HCT116 (cell line): Measurements from ENCODE around the gene CD200. TPM values are rescaled to one million over a fixed set of nuclear protein-coding genes. Genes with fewer than 3 reads are reported as not detected.

ENCODE experiments used
- ATAC-seq: fragments of 200-7000 bp; cut with Tn5 transposase; 2 replicates; pipeline ENCODE4 v1.9.1; 2020; ENCODE audit warnings: mild to moderate bottlenecking, moderate library complexity
- BruUV-seq: library from RNA; stranded (reverse); fragments of 400-500 nt; replicated peaks from 2 replicates; lab custom pipeline; 2021; lab: Mats Ljungman, UMichigan
- CTCF ChIA-PET: fragments of 300-600 bp; sonication (Branson Sonifier 250); formaldehyde crosslinking; loops from one replicate; lab custom pipeline; 2021; ENCODE audit warnings: antibody characterized with exemption; lab: Charles Lee
- POLR2A ChIA-PET: fragments of 300-600, 350-600 bp; sonication (Branson Sonifier 250); formaldehyde crosslinking; loops from one replicate; lab custom pipeline; 2021; ENCODE audit warnings: antibody characterized with exemption; lab: Charles Lee
- RAD21 ChIA-PET, 2 experiments: fragments of 300-600 bp; sonication (Branson Sonifier 250); formaldehyde crosslinking; loops; one replicate each; lab custom pipeline; 2023; ENCODE audit warnings: low total read pairs in 2 of 2; ENCODE audit not compliant: uncharacterized antibody in 2 of 2, unreplicated experiment in 2 of 2, low non-redundant PET in 1 of 2; lab: Charles Lee
- DNase-seq: peaks from one replicate; pipeline ENCODE4 v3.0.0-alpha.2; 2010; ENCODE audit warnings: low read depth, low spot score
- H2AFZ ChIP-seq: fragments of 200-600 bp; shearing (Covaris generic), sonication (generic); 2 replicates; pipeline ENCODE4 v1.6.1; 2017; ENCODE audit warnings: low read depth, mixed run types, mixed read lengths, antibody characterized with exemption, low read length; ENCODE audit not compliant: poor library complexity, severe bottlenecking
- H3K27ac ChIP-seq: 2 replicates; pipeline ENCODE4 v1.5.1; 2012; ENCODE audit warnings: low read depth, low read length
- H3K27me3 ChIP-seq: fragments of 200-600 bp; sonication (generic); 2 replicates; pipeline ENCODE4 v1.6.1; 2016; ENCODE audit warnings: mixed run types, low read length, mixed read lengths; ENCODE audit not compliant: insufficient read depth
- H3K36me3 ChIP-seq, 2 experiments: fragments of 200-500 bp in 1 of 2; fragments of 200-600 bp in 1 of 2; sonication (Bioruptor generic) in 1 of 2; sonication (generic) in 1 of 2; 2 replicates each; pipeline versions ENCODE4 v1.5.1 to v1.6.1; 2014 to 2016; ENCODE audit warnings: low read length in 2 of 2, inconsistent platforms in 1 of 2, mixed read lengths in 1 of 2, mixed run types in 1 of 2; ENCODE audit not compliant: insufficient read depth in 2 of 2, control insufficient read depth in 1 of 2
- H3K4me1 ChIP-seq, 2 experiments: fragments of 200-600 bp in 1 of 2; sonication (generic) in 1 of 2; 2 replicates each; pipeline versions ENCODE4 v1.5.1 to v1.6.1; 2012 to 2017; ENCODE audit warnings: low read length in 2 of 2, inconsistent platforms in 1 of 2, mild to moderate bottlenecking in 1 of 2, mixed read lengths in 1 of 2, mixed run types in 1 of 2, moderate library complexity in 1 of 2; ENCODE audit not compliant: insufficient read depth in 2 of 2, control insufficient read depth in 1 of 2
- H3K4me2 ChIP-seq: fragments of 200-600 bp; sonication (generic); 2 replicates; pipeline ENCODE4 v1.6.1; 2017; ENCODE audit warnings: mixed run types, low read length, mixed read lengths
- H3K4me3 ChIP-seq, 2 experiments: fragments of 200-600 bp in 1 of 2; sonication (generic) in 1 of 2; replicated peaks in 1 of 2; 2 replicates each; pipeline ENCODE4 v1.5.1; 2011 to 2016; ENCODE audit warnings: low read length in 2 of 2, control low read depth in 1 of 2, low read depth in 1 of 2, mild to moderate bottlenecking in 1 of 2, mixed read lengths in 1 of 2, mixed run types in 1 of 2
- H3K79me2 ChIP-seq: fragments of 200-600 bp; sonication (generic); 2 replicates; pipeline ENCODE4 v1.6.1; 2017; ENCODE audit warnings: mild to moderate bottlenecking, mixed run types, low read length, moderate library complexity, mixed read lengths; ENCODE audit not compliant: insufficient read depth
- H3K9ac ChIP-seq: fragments of 200-600 bp; sonication (generic); 2 replicates; pipeline ENCODE4 v1.6.1; 2016; ENCODE audit warnings: low read length, mixed read lengths
- H3K9me2 ChIP-seq: fragments of 200-600 bp; sonication (generic), shearing (Covaris generic); 2 replicates; pipeline ENCODE4 v1.6.1; 2017; ENCODE audit warnings: mixed run types, mild to moderate bottlenecking, moderate library complexity; ENCODE audit not compliant: insufficient read depth
- H3K9me3 ChIP-seq, 2 experiments: fragments of 200-500 bp in 1 of 2; fragments of 200-600 bp in 1 of 2; sonication (Bioruptor generic) in 1 of 2; sonication (generic) in 1 of 2; 2 replicates each; pipeline ENCODE4 v1.6.1; 2014 to 2017; ENCODE audit warnings: low read length in 2 of 2, mixed read lengths in 2 of 2, inconsistent platforms in 1 of 2, low read depth in 1 of 2, mild to moderate bottlenecking in 1 of 2, mixed run types in 1 of 2, moderate library complexity in 1 of 2; ENCODE audit not compliant: control insufficient read depth in 1 of 2, insufficient read depth in 1 of 2
- H4K20me1 ChIP-seq: fragments of 200-600 bp; sonication (generic), shearing (Covaris generic); 2 replicates; pipeline ENCODE4 v1.6.1; 2017; ENCODE audit warnings: mixed run types, mild to moderate bottlenecking, moderate library complexity; ENCODE audit not compliant: insufficient read depth
- ATF3 ChIP-seq: IDR thresholded peaks from 2 replicates; pipeline ENCODE4 v1.6.1; 2012
- ELF1 ChIP-seq: IDR thresholded peaks from 2 replicates; pipeline ENCODE4 v1.6.1; 2012; ENCODE audit warnings: low read depth, borderline replicate concordance
- EZH2phosphoT487 ChIP-seq: fragments of 200-600 bp; IDR thresholded peaks from 2 replicates; pipeline ENCODE4 v1.6.1; 2018; ENCODE audit warnings: antibody characterized with exemption, borderline replicate concordance
- JUND ChIP-seq: IDR thresholded peaks from 2 replicates; pipeline ENCODE4 v1.6.1; 2012
- POLR2A ChIP-seq: IDR thresholded peaks from 2 replicates; pipeline ENCODE4 v1.7.0; 2011; ENCODE audit warnings: borderline replicate concordance; ENCODE audit not compliant: insufficient read depth, insufficient read length; ENCODE audit errors: extremely low read depth
- REST ChIP-seq: IDR thresholded peaks from 2 replicates; pipeline ENCODE4 v1.6.1; 2012; ENCODE audit warnings: low read depth
- SIN3A ChIP-seq: IDR thresholded peaks from 2 replicates; pipeline ENCODE4 v1.6.1; 2012; ENCODE audit warnings: low read depth
- SP1 ChIP-seq: IDR thresholded peaks from 2 replicates; pipeline ENCODE4 v1.6.1; 2012; ENCODE audit warnings: low read depth
- SRF ChIP-seq: IDR thresholded peaks from 2 replicates; pipeline ENCODE4 v1.6.1; 2012; ENCODE audit warnings: low read depth
- TCF7L2 ChIP-seq: IDR thresholded peaks from 2 replicates; pipeline ENCODE4 v1.7.0; 2011; ENCODE audit warnings: borderline replicate concordance, inconsistent platforms; ENCODE audit not compliant: insufficient read depth, insufficient read length; ENCODE audit errors: extremely low read depth
- YY1 ChIP-seq: IDR thresholded peaks from 2 replicates; pipeline ENCODE4 v1.6.1; 2011; ENCODE audit warnings: low read length, low read depth, moderate library complexity, mild to moderate bottlenecking; ENCODE audit not compliant: insufficient replicate concordance; ENCODE audit errors: extremely low read depth
- ZFX ChIP-seq: fragments of 450-650 bp; IDR thresholded peaks from 2 replicates; pipeline ENCODE4 v1.6.1; 2017
- ZNF274 ChIP-seq: fragments of 200-500 bp; sonication (Bioruptor generic); IDR thresholded peaks from 2 replicates; pipeline ENCODE4 v1.6.1; 2014; ENCODE audit warnings: mild to moderate bottlenecking, low read depth, low read length, inconsistent platforms
- intact Hi-C: fragments of 100-400 bp; cut with micrococcal nuclease; formaldehyde crosslinking; loops from 2 replicates; pipeline ENCODE4 v1.10.0; 2022
- total RNA-seq: library from RNA; stranded (reverse); gene quantifications from one replicate; pipeline ENCODE4 v1.2.1, GENCODE V29; 2021; ENCODE audit not compliant: unreplicated experiment
- TF ChIP-seq, protein P1 (sequence below): IDR thresholded peaks from 2 replicates; pipeline ENCODE4 v1.6.1; 2012

Gene CD200
- total RNA-seq, 1 experiment from 2014 or later, result not detected

DNA sequence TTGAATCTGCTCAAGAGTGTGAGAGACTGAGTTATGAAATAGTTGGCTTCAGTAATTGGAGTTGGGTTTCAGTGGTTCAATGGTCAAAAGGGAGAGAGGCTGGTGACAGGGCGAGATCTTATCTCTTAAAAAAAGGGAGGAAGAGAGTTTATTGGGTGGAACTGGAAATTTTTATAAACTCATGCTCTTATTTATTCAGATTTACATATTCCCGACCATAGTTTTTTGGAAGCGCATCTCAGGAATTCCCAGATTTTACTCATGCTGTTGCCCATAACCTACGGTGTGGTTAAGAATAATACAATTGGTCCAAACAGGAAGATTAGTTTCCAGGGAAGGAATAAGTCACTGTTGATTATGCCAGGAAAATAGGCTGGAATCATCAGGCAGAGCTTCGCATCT lies 41.4 kb downstream of the CD200 start:
- CTCF ChIA-PET, result no interaction called here
- Histone ChIP-seq H4K20me1 (no peaks in the 10 kb centered on the region), H3K4me3 (no peak overlapping the region), H3K36me3 (no peaks in the 10 kb centered on the region), H3K4me2 (no peak overlapping the region), H3K79me2 (no peaks in the 10 kb centered on the region), H2AFZ (no peak overlapping the region), H3K9me2 (no peaks in the 10 kb centered on the region), H3K27me3 (no peaks in the 10 kb centered on the region), H3K4me1 (no peaks in the 10 kb centered on the region), H3K9me3 (no peaks in the 10 kb centered on the region), H3K27ac (no peak overlapping the region), H3K9ac (no peak overlapping the region)
- BruUV-seq, result no TSS peak
- no peak for DNase-seq
- POLR2A ChIA-PET, result no interaction called here
- TF ChIP-seq ATF3 (no peak), EZH2phosphoT487 (no peak), JUND (no peak), YY1 (no peak), SRF (no peak)
- TF ChIP-seq, protein P1, sequence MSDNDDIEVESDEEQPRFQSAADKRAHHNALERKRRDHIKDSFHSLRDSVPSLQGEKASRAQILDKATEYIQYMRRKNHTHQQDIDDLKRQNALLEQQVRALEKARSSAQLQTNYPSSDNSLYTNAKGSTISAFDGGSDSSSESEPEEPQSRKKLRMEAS, result no peak
- RAD21 ChIA-PET, result no interaction called here
- intact Hi-C loops, result no loop called here
- ATAC-seq, result no peak

DNA sequence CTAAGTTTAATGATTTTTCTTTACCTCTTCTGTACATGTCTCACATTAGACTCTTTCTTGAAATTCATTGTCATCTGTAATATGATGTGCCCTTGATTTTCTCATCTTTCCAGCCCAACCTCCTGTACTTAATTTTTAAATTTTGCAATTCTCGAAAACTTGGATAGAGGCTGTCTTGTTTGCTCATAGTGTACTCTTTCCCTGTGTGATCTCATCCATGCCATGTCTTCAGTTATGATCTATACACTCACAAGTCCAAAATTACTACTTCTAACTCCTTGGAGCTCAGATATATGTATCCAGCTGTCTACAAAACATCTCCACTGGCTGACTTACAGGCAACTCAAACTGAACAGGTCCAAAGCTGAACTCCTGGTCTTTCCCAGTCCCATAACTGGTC lies 42.2 kb downstream of the CD200 start:
- BruUV-seq, result no TSS peak
- Histone ChIP-seq H2AFZ (no peak overlapping the region), H3K9ac (no peak overlapping the region), H4K20me1 (no peaks in the 10 kb centered on the region), H3K9me3 (no peaks in the 10 kb centered on the region), H3K36me3 (no peaks in the 10 kb centered on the region), H3K4me2 (no peak overlapping the region), H3K27me3 (no peaks in the 10 kb centered on the region), H3K4me1 (no peaks in the 10 kb centered on the region), H3K79me2 (no peaks in the 10 kb centered on the region), H3K27ac (no peak overlapping the region), H3K4me3 (no peak overlapping the region), H3K9me2 (no peaks in the 10 kb centered on the region)
- no peak for ATAC-seq
- ChIA-PET POLR2A (no interaction called here), RAD21 (no interaction called here), CTCF (no interaction called here)
- intact Hi-C loops, result no loop called here
- no peak for TF ChIP-seq EZH2phosphoT487
- TF ChIP-seq ELF1, result no peak
- no peak for TF ChIP-seq ZNF274
- no peak for TF ChIP-seq JUND
- TF ChIP-seq SP1, result no peak
- no peak for TF ChIP-seq TCF7L2
- TF ChIP-seq SIN3A, result no peak
- TF ChIP-seq ZFX, result no peak
- no peak for TF ChIP-seq REST
- no peak for TF ChIP-seq SRF
- TF ChIP-seq POLR2A, result no peak
- no peak for DNase-seq
